ENCODE results near the gene ACTL8. TPM values are rescaled to one million over a fixed set of nuclear protein-coding genes. Genes with fewer than 3 reads are reported as not detected.

Gene ACTL8
- total RNA-seq, 1 donor from 2014 or later: not detected

GRCh38 chr1:17765444-17766411, 10.6 kb downstream of the ACTL8 start:
- TF ChIP-seq, protein P1, sequence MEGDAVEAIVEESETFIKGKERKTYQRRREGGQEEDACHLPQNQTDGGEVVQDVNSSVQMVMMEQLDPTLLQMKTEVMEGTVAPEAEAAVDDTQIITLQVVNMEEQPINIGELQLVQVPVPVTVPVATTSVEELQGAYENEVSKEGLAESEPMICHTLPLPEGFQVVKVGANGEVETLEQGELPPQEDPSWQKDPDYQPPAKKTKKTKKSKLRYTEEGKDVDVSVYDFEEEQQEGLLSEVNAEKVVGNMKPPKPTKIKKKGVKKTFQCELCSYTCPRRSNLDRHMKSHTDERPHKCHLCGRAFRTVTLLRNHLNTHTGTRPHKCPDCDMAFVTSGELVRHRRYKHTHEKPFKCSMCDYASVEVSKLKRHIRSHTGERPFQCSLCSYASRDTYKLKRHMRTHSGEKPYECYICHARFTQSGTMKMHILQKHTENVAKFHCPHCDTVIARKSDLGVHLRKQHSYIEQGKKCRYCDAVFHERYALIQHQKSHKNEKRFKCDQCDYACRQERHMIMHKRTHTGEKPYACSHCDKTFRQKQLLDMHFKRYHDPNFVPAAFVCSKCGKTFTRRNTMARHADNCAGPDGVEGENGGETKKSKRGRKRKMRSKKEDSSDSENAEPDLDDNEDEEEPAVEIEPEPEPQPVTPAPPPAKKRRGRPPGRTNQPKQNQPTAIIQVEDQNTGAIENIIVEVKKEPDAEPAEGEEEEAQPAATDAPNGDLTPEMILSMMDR (IDR thresholded peaks at IDR 0.05): no peak
- Mint-ChIP-seq H3K36me3 (ENCODE audit: low read depth) (no peaks in the 10 kb centered on the region), H3K9me3 (ENCODE audit: low read depth) (no peaks in the 10 kb centered on the region), H3K27ac (ENCODE audit: unreplicated experiment) (no peak overlapping the region), H3K27me3 (ENCODE audit: low read depth) (no peaks in the 10 kb centered on the region), H3K4me3 (ENCODE audit: unreplicated experiment) (no peak overlapping the region), H3K4me1 (ENCODE audit: low read depth) (peaks cover 19% of the 10 kb centered on the region)
- no peak for DNase-seq (ENCODE audit: low spot score)

GRCh38 chr1:17768651-17769241, 13.6 kb downstream of the ACTL8 start:
- Mint-ChIP-seq H3K9me3 (ENCODE audit: low read depth) (no peaks in the 10 kb centered on the region), H3K27me3 (ENCODE audit: low read depth) (peaks cover 4% of the 10 kb centered on the region), H3K4me3 (ENCODE audit: unreplicated experiment) (no peak overlapping the region), H3K36me3 (ENCODE audit: low read depth) (no peaks in the 10 kb centered on the region), H3K27ac (ENCODE audit: unreplicated experiment) (peak overlapping the region; percentile 60), H3K4me1 (ENCODE audit: low read depth) (peaks cover 19% of the 10 kb centered on the region)
- DNase-seq (ENCODE audit: low spot score): no peak
- TF ChIP-seq, protein P1 (IDR thresholded peaks at IDR 0.05): no peak

- Mint-ChIP-seq H3K36me3 (ENCODE audit: low read depth) (no peaks in the 10 kb centered on the region), H3K9me3 (ENCODE audit: low read depth) (no peaks in the 10 kb centered on the region), H3K4me3 (ENCODE audit: unreplicated experiment) (no peak overlapping the region), H3K4me1 (ENCODE audit: low read depth) (peaks cover 16% of the 10 kb centered on the region), H3K27ac (ENCODE audit: unreplicated experiment) (no peak overlapping the region), H3K27me3 (ENCODE audit: low read depth) (peaks cover 11% of the 10 kb centered on the region)
- no peak for DNase-seq (ENCODE audit: low spot score)
- TF ChIP-seq, protein P1 (IDR thresholded peaks at IDR 0.05): no peak
Observed at GRCh38 chr1:17770983-17771382, 15.8 kb downstream of the ACTL8 start.

- no peak for DNase-seq (ENCODE audit: low spot score)
- peaks cover 13% of the 10 kb centered on the region for H3K4me1 Mint-ChIP-seq (ENCODE audit: low read depth)
- H3K4me3 Mint-ChIP-seq (ENCODE audit: unreplicated experiment): no peak overlapping the region
- peaks cover 15% of the 10 kb centered on the region for H3K27me3 Mint-ChIP-seq (ENCODE audit: low read depth)
- H3K9me3 Mint-ChIP-seq (ENCODE audit: low read depth): no peaks in the 10 kb centered on the region
- TF ChIP-seq, protein P1 (IDR thresholded peaks at IDR 0.05): no peak
- H3K27ac Mint-ChIP-seq (ENCODE audit: unreplicated experiment): no peak overlapping the region
- no peaks in the 10 kb centered on the region for H3K36me3 Mint-ChIP-seq (ENCODE audit: low read depth)
Observed at GRCh38 chr1:17772615-17773212, 17.6 kb downstream of the ACTL8 start.
